ENCODE results near the gene AIFM3.
"Not testable (repeated sequence)": the region's sequence is repeated elsewhere in the genome, so short reads cannot be mapped to it uniquely, and the experiment has no call there.

AIFM3 gene

DNA sequence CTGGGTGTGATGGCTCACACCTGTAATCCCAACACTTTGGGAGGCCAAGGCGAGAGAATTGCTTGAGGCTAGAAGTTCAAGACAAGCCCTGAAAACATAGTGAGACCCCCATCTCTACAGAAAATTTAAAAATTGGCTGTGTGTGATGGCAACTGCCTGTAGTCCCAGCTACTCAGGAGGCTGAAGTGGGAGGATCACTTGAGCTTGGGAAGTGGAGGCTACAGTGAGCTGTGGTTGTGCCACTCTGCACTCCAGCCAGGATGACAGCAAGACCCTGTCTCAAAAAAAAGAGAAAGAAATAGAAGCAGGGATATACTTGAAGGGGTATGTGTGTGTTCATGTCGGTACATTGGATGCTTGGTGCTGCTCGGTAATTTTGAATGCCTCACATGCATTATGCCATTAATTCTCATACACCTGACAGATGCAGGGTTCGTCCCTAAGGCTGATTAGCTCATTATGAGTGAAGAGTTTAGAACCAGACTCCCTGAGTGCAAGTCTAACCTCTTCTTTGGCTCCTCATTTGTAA is 35.9 kb upstream of the AIFM3 start:
- Histone ChIP-seq H3K4me1 (ENCODE audit: control insufficient read depth, insufficient read depth, low read length) (peaks cover 4% of the 10 kb centered on the region), H3K27me3 (replicated peaks; ENCODE audit: control insufficient read depth, insufficient read depth, low read length) (no peaks in the 10 kb centered on the region), H3K4me3 (ENCODE audit: low read length) (no peak overlapping the region), H3K36me3 (ENCODE audit: control insufficient read depth, insufficient read depth, low read length, severe bottlenecking) (peaks cover 12% of the 10 kb centered on the region), H3K9me3 (ENCODE audit: control insufficient read depth, low read length) (no peaks in the 10 kb centered on the region), H3K9ac (ENCODE audit: low read length) (no peak overlapping the region)
- no peak for DNase-seq (ENCODE audit: low read depth)

DNA sequence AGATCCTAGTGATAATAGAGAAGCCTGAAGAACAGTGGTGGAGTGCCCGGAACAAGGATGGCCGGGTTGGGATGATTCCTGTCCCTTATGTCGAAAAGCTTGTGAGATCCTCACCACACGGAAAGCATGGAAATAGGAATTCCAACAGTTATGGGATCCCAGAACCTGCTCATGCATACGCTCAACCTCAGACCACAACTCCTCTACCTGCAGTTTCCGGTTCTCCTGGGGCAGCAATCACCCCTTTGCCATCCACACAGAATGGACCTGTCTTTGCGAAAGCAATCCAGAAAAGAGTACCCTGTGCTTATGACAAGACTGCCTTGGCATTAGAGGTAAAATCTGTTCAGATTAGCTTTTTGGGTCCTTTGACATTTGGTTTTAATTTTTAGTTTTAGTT is 33.1 kb upstream of the AIFM3 start:
- H3K36me3 ChIP-seq (ENCODE audit: control insufficient read depth, insufficient read depth, low read length, severe bottlenecking) = peaks cover 20% of the 10 kb centered on the region

DNA sequence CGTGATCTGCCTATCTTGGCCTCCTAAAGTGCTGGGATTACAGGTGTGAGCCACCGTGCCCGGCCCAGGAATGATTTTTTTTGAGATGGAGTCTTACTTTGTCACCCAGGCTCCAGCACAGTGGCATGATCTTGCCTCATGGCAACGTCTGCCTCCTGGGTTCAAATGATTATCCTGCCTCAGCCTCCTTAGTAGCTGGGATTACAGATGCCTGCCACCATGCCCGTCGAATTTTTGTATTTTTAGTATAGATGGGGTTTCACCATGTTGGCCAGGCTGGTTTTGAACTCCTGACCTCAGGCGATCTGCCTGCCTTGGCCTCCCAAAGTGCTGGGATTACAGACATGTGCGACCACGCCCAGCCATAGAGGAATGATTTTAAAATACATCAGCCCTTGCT is 32.0 kb upstream of the AIFM3 start:
- not testable (repeated sequence) for DNase-seq (ENCODE audit: low read depth); H3K9ac ChIP-seq (ENCODE audit: low read length); H3K9me3 ChIP-seq (ENCODE audit: control insufficient read depth, low read length); H3K27me3 ChIP-seq (replicated peaks; ENCODE audit: control insufficient read depth, insufficient read depth, low read length); H3K4me3 ChIP-seq (ENCODE audit: low read length); H3K4me1 ChIP-seq (ENCODE audit: control insufficient read depth, insufficient read depth, low read length)
- H3K36me3 ChIP-seq (ENCODE audit: control insufficient read depth, insufficient read depth, low read length, severe bottlenecking) = peaks cover 20% of the 10 kb centered on the region

More for the DNA sequence above, 33.1 kb upstream of the AIFM3 start:
- H3K4me3 ChIP-seq (ENCODE audit: low read length) = no peak overlapping the region
- no peaks in the 10 kb centered on the region for H3K27me3 ChIP-seq (replicated peaks; ENCODE audit: control insufficient read depth, insufficient read depth, low read length)
- no peaks in the 10 kb centered on the region for H3K9me3 ChIP-seq (ENCODE audit: control insufficient read depth, low read length)
- peaks cover 9% of the 10 kb centered on the region for H3K4me1 ChIP-seq (ENCODE audit: control insufficient read depth, insufficient read depth, low read length)
- DNase-seq (ENCODE audit: low read depth) = no peak
- H3K9ac ChIP-seq (ENCODE audit: low read length) = no peak overlapping the region

DNA sequence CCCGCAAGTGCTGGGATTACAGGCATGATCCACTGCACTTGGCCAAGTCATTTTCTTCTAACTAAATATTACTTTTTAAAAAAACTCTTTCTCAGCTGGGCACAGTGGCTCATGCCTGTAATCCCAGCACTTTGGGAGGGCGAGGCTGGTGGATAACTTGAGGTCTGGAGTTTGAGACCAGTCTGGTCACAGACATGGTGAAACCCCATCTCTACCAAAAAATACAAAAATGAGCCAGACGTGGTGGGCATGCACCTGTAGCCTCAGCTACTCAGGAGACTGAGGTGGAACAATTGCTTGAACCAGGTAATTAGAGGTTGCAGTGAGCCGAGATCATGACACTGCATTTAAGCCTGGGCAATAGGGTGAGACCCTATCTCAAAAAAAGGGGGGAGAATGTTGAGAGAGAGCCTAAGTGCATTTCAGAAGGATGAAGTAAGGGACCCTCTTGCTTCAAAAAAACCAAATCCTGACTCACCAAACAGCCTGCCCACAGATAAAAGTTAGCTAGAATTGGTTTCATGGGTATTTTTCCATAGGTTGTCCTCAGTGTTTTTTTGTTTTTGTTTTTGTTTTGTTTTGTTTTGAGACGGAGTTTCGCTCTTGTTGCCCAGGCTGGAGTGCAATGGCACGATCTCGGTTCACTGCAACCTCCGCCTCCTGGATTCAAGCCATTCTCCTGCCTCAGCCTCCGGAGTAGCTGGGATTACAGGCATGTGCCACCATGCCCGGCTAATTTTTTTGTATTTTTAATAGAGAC is 31.1 kb upstream of the AIFM3 start:
- DNase-seq (ENCODE audit: low read depth); H3K9ac ChIP-seq (ENCODE audit: low read length); H3K27me3 ChIP-seq (replicated peaks; ENCODE audit: control insufficient read depth, insufficient read depth, low read length); H3K4me3 ChIP-seq (ENCODE audit: low read length); H3K9me3 ChIP-seq (ENCODE audit: control insufficient read depth, low read length): not testable (repeated sequence)
- Histone ChIP-seq H3K36me3 (ENCODE audit: control insufficient read depth, insufficient read depth, low read length, severe bottlenecking) (peaks cover 20% of the 10 kb centered on the region), H3K4me1 (ENCODE audit: control insufficient read depth, insufficient read depth, low read length) (peaks cover 16% of the 10 kb centered on the region)

DNA sequence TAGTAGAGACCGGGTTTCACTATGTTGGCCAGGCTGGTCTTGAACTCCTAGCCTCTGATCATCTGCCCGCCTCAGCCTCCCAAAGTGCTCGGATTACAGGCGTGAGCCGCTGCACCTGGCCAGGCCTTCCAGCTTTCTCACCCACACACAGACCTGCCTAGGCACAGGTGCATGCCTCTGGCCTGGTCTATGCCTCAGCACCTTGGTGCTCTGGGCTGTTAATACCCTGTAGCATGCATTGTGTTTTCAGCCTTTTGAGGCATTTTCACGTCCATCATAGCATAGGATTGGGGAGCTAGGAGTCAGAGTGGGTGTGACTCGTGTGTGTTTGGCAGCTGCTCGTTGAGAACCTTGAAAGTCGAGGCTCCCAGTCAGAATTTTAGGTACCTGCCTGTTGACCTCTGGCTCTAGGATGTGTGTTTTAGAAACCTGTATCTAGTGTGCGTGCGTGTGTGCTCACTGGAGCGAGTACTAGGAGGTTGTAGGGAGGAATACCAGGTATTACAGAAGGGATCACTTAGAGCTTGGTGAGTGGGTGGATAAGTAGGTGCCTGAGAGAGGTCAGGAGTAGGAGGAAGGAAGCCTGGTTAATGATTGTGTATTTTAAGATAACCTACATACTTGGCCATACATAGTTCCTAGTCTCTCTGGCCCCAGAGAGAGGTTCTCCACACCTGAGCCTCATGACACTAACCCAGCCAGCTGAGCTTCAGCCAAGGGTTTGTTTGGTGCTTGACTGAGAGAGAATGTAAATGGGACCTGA is 29.8 kb upstream of the AIFM3 start:
- H3K9ac ChIP-seq (ENCODE audit: low read length) = no peak overlapping the region
- peaks cover 20% of the 10 kb centered on the region for H3K36me3 ChIP-seq (ENCODE audit: control insufficient read depth, insufficient read depth, low read length, severe bottlenecking)
- H3K9me3 ChIP-seq (ENCODE audit: control insufficient read depth, low read length) = no peaks in the 10 kb centered on the region
- DNase-seq (ENCODE audit: low read depth) = no peak
- no peaks in the 10 kb centered on the region for H3K27me3 ChIP-seq (replicated peaks; ENCODE audit: control insufficient read depth, insufficient read depth, low read length)
- H3K4me3 ChIP-seq (ENCODE audit: low read length) = no peak overlapping the region
- peaks cover 22% of the 10 kb centered on the region for H3K4me1 ChIP-seq (ENCODE audit: control insufficient read depth, insufficient read depth, low read length)

DNA sequence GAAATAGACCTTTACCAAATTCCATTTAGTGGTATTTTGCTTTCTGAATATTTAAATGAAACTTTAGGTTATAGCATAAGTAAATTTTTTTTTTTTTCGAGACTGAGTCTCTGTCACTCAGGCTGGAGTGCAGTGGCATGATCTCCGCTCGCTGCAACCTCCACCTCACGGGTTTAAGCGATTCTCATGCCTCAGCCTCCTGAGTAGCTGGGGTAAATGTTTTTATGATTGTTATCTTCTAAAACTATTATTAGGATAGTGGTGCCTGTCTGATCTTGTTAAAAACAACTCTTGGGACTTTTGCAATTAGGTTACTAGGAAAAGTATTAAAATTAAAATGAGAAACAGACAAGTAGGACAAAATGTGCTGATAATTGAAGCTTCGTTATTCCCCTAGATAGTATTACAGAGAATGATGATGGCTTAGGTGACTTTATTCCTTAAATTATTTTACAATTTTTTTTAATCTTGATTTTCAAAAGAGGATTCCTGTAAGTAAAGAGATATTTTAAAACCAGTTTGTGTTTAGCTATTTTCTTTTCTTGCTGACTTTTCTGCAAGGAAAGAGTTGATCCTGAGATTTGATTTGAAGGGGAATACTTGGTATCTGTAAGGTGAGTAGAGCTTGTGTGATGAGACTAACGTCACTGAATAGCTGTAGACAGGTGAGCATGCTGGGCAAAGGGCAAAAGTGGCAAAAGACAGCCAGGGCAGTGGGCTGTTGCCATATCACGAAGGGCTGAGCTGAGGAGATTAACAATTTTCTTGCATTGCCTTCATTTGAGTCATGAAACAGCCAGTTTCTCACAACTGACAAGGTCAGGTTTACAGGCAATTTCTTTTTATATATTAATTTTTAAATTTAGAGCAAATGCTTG is 29.0 kb upstream of the AIFM3 start:
- DNase-seq (ENCODE audit: low read depth) = no peak
- Histone ChIP-seq H3K4me3 (ENCODE audit: low read length) (no peak overlapping the region), H3K27me3 (replicated peaks; ENCODE audit: control insufficient read depth, insufficient read depth, low read length) (no peaks in the 10 kb centered on the region), H3K36me3 (ENCODE audit: control insufficient read depth, insufficient read depth, low read length, severe bottlenecking) (peaks cover 20% of the 10 kb centered on the region), H3K9me3 (ENCODE audit: control insufficient read depth, low read length) (no peaks in the 10 kb centered on the region), H3K4me1 (ENCODE audit: control insufficient read depth, insufficient read depth, low read length) (peaks cover 22% of the 10 kb centered on the region), H3K9ac (ENCODE audit: low read length) (no peak overlapping the region)

DNA sequence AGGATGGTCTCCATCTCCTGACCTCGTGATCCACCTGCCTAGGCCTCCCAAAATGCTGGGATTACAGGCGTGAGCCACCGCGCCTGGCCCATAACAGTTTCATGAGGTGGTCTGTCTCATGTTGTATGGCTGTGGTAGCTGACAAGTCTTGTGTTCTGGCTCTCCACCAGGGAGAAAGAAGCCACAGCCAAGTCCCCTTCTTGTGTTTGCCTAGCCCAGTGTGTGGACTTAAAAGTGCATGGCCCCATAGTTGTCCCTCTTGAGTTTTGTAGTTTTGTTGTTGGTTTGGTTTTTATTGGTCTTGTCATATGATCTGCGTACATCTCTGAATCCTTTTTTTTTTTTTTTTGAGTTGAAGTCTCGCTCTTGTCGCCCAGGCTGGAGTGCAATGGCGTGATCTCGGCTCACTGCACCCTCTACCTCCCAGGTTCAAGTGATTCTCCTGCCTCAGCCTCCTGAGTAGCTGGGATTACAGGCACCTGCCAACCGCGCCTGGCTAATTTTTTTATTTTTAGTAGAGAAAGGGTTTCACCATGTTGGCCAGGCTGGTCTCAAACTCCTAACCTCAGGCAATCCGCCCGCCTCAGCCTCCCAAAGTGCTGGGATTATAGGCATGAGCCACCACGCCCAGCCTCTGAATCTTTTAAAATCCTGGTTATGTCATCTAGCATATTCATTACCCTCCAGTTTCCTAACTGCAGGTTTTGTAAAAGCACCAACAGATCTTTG is 27.4 kb upstream of the AIFM3 start:
- not testable (repeated sequence) for H3K4me3 ChIP-seq (ENCODE audit: low read length); DNase-seq (ENCODE audit: low read depth); H3K27me3 ChIP-seq (replicated peaks; ENCODE audit: control insufficient read depth, insufficient read depth, low read length); H3K9ac ChIP-seq (ENCODE audit: low read length); H3K9me3 ChIP-seq (ENCODE audit: control insufficient read depth, low read length)
- Histone ChIP-seq H3K36me3 (ENCODE audit: control insufficient read depth, insufficient read depth, low read length, severe bottlenecking) (peaks cover 12% of the 10 kb centered on the region), H3K4me1 (ENCODE audit: control insufficient read depth, insufficient read depth, low read length) (peaks cover 22% of the 10 kb centered on the region)

DNA sequence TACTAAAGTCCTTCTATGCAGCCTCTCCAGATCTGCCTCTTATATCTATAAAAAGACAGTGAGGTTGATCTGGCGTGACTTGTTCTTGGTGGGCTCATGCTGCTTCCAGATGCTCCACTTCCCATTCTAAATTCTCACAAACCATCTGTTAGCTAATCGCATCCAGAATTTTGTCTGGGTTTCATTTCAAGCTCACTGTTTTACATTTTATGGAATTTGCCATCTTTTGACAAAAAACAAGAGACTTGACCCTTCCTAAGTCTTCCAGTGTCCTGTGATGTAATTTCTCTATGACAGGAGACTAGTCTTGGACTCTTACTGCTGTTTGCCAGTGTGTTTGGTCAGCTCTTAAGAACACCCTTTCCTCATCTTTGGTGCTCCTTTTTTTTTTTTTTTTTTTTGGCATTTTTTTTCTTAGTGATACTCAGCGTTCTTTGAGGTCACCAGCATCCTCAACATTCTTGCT is 26.8 kb upstream of the AIFM3 start:
- DNase-seq (ENCODE audit: low read depth) = peak; percentile 38
- peaks cover 22% of the 10 kb centered on the region for H3K4me1 ChIP-seq (ENCODE audit: control insufficient read depth, insufficient read depth, low read length)
- H3K9ac ChIP-seq (ENCODE audit: low read length) = no peak overlapping the region
- no peak overlapping the region for H3K4me3 ChIP-seq (ENCODE audit: low read length)
- H3K27me3 ChIP-seq (replicated peaks; ENCODE audit: control insufficient read depth, insufficient read depth, low read length) = no peaks in the 10 kb centered on the region
- H3K36me3 ChIP-seq (ENCODE audit: control insufficient read depth, insufficient read depth, low read length, severe bottlenecking) = peaks cover 8% of the 10 kb centered on the region
- H3K9me3 ChIP-seq (ENCODE audit: control insufficient read depth, low read length) = no peaks in the 10 kb centered on the region

DNA sequence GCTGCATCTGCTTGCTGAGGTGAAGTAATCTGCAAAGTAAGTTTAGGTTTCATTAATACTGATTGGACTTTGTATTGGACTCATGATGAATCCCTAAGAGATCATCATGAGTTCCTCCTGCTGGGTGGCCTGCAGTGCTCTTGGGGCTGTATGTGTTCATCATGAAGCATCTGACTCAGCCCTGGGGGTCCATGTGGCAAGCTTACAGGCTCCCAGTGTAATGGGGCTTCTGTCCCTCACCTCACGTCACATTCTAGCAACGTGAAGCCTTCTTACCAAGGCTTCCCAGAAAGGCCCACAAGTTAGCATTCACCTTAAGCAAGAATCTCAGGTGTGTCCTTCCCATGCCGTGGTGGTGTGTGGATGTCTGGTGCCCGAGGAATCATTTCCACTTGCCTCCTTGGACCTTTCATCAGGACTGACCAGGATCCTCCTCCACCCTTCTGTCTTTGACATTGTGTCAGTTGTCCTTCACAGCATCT is 26.1 kb upstream of the AIFM3 start:
- H3K4me1 ChIP-seq (ENCODE audit: control insufficient read depth, insufficient read depth, low read length) = peaks cover 22% of the 10 kb centered on the region
- H3K36me3 ChIP-seq (ENCODE audit: control insufficient read depth, insufficient read depth, low read length, severe bottlenecking) = peaks cover 8% of the 10 kb centered on the region
- H3K4me3 ChIP-seq (ENCODE audit: low read length) = no peak overlapping the region
- DNase-seq (ENCODE audit: low read depth) = no peak
- H3K9me3 ChIP-seq (ENCODE audit: control insufficient read depth, low read length) = no peaks in the 10 kb centered on the region
- no peak overlapping the region for H3K9ac ChIP-seq (ENCODE audit: low read length)
- H3K27me3 ChIP-seq (replicated peaks; ENCODE audit: control insufficient read depth, insufficient read depth, low read length) = no peaks in the 10 kb centered on the region

DNA sequence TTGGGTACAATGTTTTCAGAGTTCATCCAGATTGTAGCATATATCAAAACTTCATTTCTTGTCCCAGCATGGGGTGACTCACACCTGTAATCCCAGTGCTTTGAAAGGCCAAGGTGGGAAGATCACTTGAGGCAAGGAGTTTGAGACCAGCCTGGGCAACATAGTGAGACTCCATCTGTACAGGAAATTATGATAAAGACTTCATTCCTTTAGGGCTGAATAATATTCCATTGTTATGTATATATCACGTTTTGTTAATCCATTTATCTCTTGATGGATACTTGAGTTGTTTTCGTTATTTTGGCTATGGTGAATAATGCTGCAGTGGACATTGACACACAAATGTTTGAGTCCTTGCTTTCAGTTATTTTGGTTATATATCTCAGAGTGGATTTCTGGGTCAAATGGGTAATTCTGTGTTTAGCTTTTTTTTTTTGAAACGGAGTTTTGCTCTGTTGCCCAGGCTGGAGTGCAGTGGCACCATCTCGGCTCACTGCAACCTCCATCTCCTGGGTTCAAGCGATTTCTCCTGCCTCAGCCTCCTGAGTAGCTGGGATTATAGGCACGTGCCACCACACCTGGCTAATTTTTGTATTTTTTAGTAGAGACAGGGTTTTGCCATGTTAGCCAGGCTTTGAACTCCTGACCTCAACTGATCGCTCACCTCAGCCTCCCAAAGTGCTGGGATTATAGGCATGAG is 24.7 kb upstream of the AIFM3 start:
- H3K4me1 ChIP-seq (ENCODE audit: control insufficient read depth, insufficient read depth, low read length) = peaks cover 30% of the 10 kb centered on the region
- DNase-seq (ENCODE audit: low read depth); H3K9me3 ChIP-seq (ENCODE audit: control insufficient read depth, low read length); H3K36me3 ChIP-seq (ENCODE audit: control insufficient read depth, insufficient read depth, low read length, severe bottlenecking); H3K27me3 ChIP-seq (replicated peaks; ENCODE audit: control insufficient read depth, insufficient read depth, low read length); H3K9ac ChIP-seq (ENCODE audit: low read length); H3K4me3 ChIP-seq (ENCODE audit: low read length): not testable (repeated sequence)
